WTC11 (cell line): ENCODE results near the gene CYP24A1. TPM values are rescaled to one million over a fixed set of nuclear protein-coding genes. Genes with fewer than 3 reads are reported as not detected.

Experiments
- ATAC-seq: fragments of 200-7000 bp; cut with Tn5 transposase; 2 replicates; pipeline ENCODE4 v1.10.0; 2021; ENCODE audit warnings: mild to moderate bottlenecking, moderate library complexity
- CTCF ChIA-PET: fragments of 300-600 bp; sonication (Branson Sonifier 250); formaldehyde crosslinking; loops from one replicate; lab custom pipeline; 2021; ENCODE audit warnings: antibody characterized with exemption; lab: Charles Lee
- POLR2A ChIA-PET: fragments of 350-600 bp; sonication (Branson Sonifier 250); formaldehyde crosslinking; loops from one replicate; lab custom pipeline; 2021; ENCODE audit warnings: antibody characterized with exemption; lab: Charles Lee
- DNase-seq: peaks from one replicate; pipeline ENCODE4 v3.0.0; 2021; ENCODE audit warnings: low spot score
- H3K27ac Mint-ChIP-seq: 2 replicates; pipeline ENCODE4 v1.8.0; 2021; ENCODE audit warnings: mixed read lengths
- H3K27me3 Mint-ChIP-seq: 2 replicates; pipeline ENCODE4 v1.8.0; 2021; ENCODE audit warnings: low read depth, mild to moderate bottlenecking, moderate library complexity, mixed read lengths
- H3K36me3 Mint-ChIP-seq: 2 replicates; pipeline ENCODE4 v1.8.0; 2021; ENCODE audit warnings: mixed read lengths
- H3K4me1 Mint-ChIP-seq: 2 replicates; pipeline ENCODE4 v1.8.0; 2022; ENCODE audit warnings: mixed read lengths
- H3K4me3 Mint-ChIP-seq: 2 replicates; pipeline ENCODE4 v1.8.0; 2021; ENCODE audit warnings: mild to moderate bottlenecking, moderate library complexity, mixed read lengths
- H3K9me3 Mint-ChIP-seq: 2 replicates; pipeline ENCODE4 v1.8.0; 2021; ENCODE audit warnings: mixed read lengths
- CDX4 ChIP-seq: fragments of 250-450 bp; sonication (Bioruptor Pico); IDR thresholded peaks from 2 replicates; pipeline ENCODE4 v1.9.0; 2021; ENCODE audit warnings: moderate library complexity, mild to moderate bottlenecking, inconsistent platforms, borderline replicate concordance
- E2F1 ChIP-seq: sonication (generic); formaldehyde crosslinking; IDR thresholded peaks from 2 replicates; pipeline ENCODE4 v1.8.0; 2022; ENCODE audit warnings: mild to moderate bottlenecking, missing genetic modification reagents
- E2F4 ChIP-seq: sonication (generic); formaldehyde crosslinking; IDR thresholded peaks from 2 replicates; pipeline ENCODE4 v1.8.1; 2022; ENCODE audit warnings: low read depth, mild to moderate bottlenecking, moderate library complexity, missing genetic modification reagents, borderline replicate concordance
- ELF4 ChIP-seq: sonication (generic); formaldehyde crosslinking; IDR thresholded peaks from 2 replicates; pipeline ENCODE4 v1.8.1; 2022; ENCODE audit warnings: low read depth, mild to moderate bottlenecking, moderate library complexity, missing genetic modification reagents
- IRF2 ChIP-seq: sonication (generic); formaldehyde crosslinking; IDR thresholded peaks from 2 replicates; pipeline ENCODE4 v1.8.0; 2022; ENCODE audit warnings: low read depth, missing genetic modification reagents, borderline replicate concordance
- NR1H2 ChIP-seq: sonication (generic); formaldehyde crosslinking; IDR thresholded peaks from 2 replicates; pipeline ENCODE4 v1.9.0; 2021; ENCODE audit warnings: mild to moderate bottlenecking, moderate library complexity, missing genetic modification reagents
- RORB ChIP-seq: fragments of 250-450 bp; sonication (Bioruptor Pico); IDR thresholded peaks from 2 replicates; pipeline ENCODE4 v1.9.0; 2021; ENCODE audit warnings: mild to moderate bottlenecking
- STAT6 ChIP-seq: sonication (generic); formaldehyde crosslinking; conservative IDR thresholded peaks from 2 replicates; pipeline ENCODE4 v1.8.1; 2023; ENCODE audit warnings: mild to moderate bottlenecking, low read depth, missing genetic modification reagents, moderate library complexity
- TCF7 ChIP-seq: sonication (generic); formaldehyde crosslinking; IDR thresholded peaks from 2 replicates; pipeline ENCODE4 v1.8.0; 2022; ENCODE audit warnings: mild to moderate bottlenecking, low read depth, missing genetic modification reagents, moderate library complexity
- TEAD4 ChIP-seq: sonication (generic); formaldehyde crosslinking; IDR thresholded peaks from 2 replicates; pipeline ENCODE4 v1.8.0; 2022; ENCODE audit warnings: mild to moderate bottlenecking, missing genetic modification reagents
- ZBTB21 ChIP-seq: sonication (generic); formaldehyde crosslinking; IDR thresholded peaks from 2 replicates; pipeline ENCODE4 v1.8.1; 2023; ENCODE audit warnings: mild to moderate bottlenecking, missing genetic modification reagents, borderline replicate concordance
- ZBTB43 ChIP-seq: sonication (generic); formaldehyde crosslinking; IDR thresholded peaks from 2 replicates; pipeline ENCODE4 v1.8.1; 2023; ENCODE audit warnings: mild to moderate bottlenecking, missing genetic modification reagents
- ZMAT4 ChIP-seq: fragments of 250-450 bp; sonication (Bioruptor Pico); IDR thresholded peaks from 2 replicates; pipeline ENCODE4 v1.9.0; 2021; ENCODE audit warnings: mild to moderate bottlenecking
- ZNF416 ChIP-seq: fragments of 250-450 bp; sonication (Bioruptor Pico); IDR thresholded peaks from 2 replicates; pipeline ENCODE4 v1.9.0; 2021; ENCODE audit warnings: mild to moderate bottlenecking, inconsistent platforms
- total RNA-seq: library from RNA; stranded (reverse); gene quantifications from 3 replicates; pipeline ENCODE4 v1.2.3, GENCODE V29; 2021

The CYP24A1 gene
- total RNA-seq, 1 experiment from 2014 or later, result not detected

GRCh38 chr20:54162378-54163009, 11.3 kb downstream of the CYP24A1 start:
- POLR2A ChIA-PET, result no interaction called here
- peaks cover 6% of the 10 kb centered on the region; the same call in 1 of the 2 replicates for H3K9me3 Mint-ChIP-seq

More at GRCh38 chr20:54162378-54163009, 11.3 kb downstream of the CYP24A1 start:
- ATAC-seq, result no peak
- no peaks in the 10 kb centered on the region for H3K36me3 Mint-ChIP-seq
- TF ChIP-seq E2F1, result no peak
- no peak for TF ChIP-seq ELF4 (CRISPR knock-in tag)
- no peak for TF ChIP-seq IRF2 (CRISPR knock-in tag)
- TF ChIP-seq TCF7 (CRISPR knock-in tag), result no peak
- no peak for TF ChIP-seq TEAD4 (CRISPR knock-in tag)
- TF ChIP-seq CDX4 (CRISPR knock-in tag), result no peak
- no peak for TF ChIP-seq ZMAT4 (CRISPR knock-in tag)
- TF ChIP-seq E2F4, result no peak
- no peak for TF ChIP-seq RORB
- TF ChIP-seq ZNF416 (CRISPR knock-in tag), result no peak
- TF ChIP-seq ZBTB43 (CRISPR knock-in tag), result no peak
- no peak for TF ChIP-seq ZBTB21
- TF ChIP-seq STAT6 (CRISPR knock-in tag), result no peak
- TF ChIP-seq NR1H2, result no peak
- TF ChIP-seq, all 79 proteins: peak for 0
- CTCF ChIA-PET, result no interaction called here
- no peaks in the 10 kb centered on the region for H3K27me3 Mint-ChIP-seq
- no peak overlapping the region for H3K27ac Mint-ChIP-seq
- no peak overlapping the region for H3K4me3 Mint-ChIP-seq
- no peak for DNase-seq
- no peaks in the 10 kb centered on the region for H3K4me1 Mint-ChIP-seq
